ENCODE data around the gene DAP.

DNA sequence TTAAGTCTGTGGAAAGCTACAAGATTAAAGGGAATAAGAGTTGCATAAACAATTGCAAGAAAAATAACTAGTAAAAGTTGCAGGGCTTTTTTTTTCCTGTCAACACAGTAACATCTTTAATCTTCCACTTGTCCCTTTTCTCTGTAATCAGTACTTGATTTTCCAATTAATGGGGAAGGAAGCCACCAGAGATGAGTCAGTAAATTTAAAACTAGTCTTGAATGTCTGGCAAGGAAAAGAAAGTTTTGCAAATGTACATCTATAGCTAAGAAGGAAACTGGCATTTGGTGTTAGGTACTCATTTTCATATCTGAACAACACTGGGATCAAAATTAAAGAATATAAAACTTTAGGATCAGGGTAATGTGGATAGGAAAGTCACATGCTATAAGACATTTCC, 17.1 kb downstream of the DAP start:
- no peak for TF ChIP-seq POLR2A (IDR thresholded peaks at IDR 0.05)
- TF ChIP-seq, protein P1, sequence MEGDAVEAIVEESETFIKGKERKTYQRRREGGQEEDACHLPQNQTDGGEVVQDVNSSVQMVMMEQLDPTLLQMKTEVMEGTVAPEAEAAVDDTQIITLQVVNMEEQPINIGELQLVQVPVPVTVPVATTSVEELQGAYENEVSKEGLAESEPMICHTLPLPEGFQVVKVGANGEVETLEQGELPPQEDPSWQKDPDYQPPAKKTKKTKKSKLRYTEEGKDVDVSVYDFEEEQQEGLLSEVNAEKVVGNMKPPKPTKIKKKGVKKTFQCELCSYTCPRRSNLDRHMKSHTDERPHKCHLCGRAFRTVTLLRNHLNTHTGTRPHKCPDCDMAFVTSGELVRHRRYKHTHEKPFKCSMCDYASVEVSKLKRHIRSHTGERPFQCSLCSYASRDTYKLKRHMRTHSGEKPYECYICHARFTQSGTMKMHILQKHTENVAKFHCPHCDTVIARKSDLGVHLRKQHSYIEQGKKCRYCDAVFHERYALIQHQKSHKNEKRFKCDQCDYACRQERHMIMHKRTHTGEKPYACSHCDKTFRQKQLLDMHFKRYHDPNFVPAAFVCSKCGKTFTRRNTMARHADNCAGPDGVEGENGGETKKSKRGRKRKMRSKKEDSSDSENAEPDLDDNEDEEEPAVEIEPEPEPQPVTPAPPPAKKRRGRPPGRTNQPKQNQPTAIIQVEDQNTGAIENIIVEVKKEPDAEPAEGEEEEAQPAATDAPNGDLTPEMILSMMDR (IDR thresholded peaks at IDR 0.05): no peak

All from Peyer's patch (tissue), 4 donors.